RPMI7951 (cell line): ENCODE results near the gene CIB1. TPM values are rescaled to one million over a fixed set of nuclear protein-coding genes. Genes with fewer than 3 reads are reported as not detected.
"Not testable (repeated sequence)": the region's sequence is repeated elsewhere in the genome, so short reads cannot be mapped to it uniquely, and the experiment has no call there.

Experiments
- DNase-seq: peaks from one replicate; pipeline ENCODE4 v3.0.0-alpha.2; 2012; ENCODE audit warnings: low read depth
- total RNA-seq: library from RNA; depleted of rRNA; stranded (reverse); fragments of >200 nt; shearing (Covaris generic); gene quantifications from 2 replicates; pipeline ENCODE4 v1.2.3, GENCODE V29; 2014; rRNA removed

The CIB1 gene
- 86.9 and 92.3 TPM in 2 replicates for total RNA-seq

DNA sequence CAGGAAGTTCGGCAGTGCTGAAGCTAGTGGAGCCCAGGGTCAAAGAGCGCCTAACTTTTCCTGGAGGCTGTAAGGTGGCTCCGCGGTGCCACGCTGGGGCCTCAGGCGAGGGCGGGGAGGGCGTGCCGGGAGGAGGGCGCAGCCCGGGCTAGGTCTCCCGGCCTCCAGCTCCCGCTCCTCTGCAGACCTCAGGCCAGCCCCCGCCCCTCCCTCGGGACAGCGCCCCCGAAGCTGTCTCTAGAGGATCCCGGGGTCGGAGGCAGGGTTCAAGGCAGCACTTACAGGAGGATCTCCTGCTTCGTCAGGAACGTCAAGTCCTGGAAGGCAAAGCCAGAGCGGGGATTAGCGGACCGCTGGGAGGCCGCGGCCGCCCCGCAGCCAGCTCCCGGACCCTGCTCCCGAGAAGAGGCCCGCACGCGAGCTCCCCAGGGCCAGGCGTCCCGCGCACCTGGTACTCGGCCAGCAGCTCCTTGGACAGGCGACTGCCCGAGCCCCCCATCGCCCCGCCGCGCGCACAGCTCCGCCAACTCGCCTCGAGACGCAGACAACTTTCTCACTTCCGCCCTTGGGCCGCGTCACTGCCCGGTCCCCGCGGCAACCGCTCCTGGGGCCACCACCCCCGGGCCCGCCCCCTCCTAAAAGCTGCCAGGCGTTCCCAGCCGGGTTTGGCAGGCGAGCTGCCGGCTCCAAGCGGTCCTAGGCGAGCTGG is at the start of gene CIB1:
TSS of gene CIB1 (minus strand) at position 555 of the 709 bp plus-strand sequence. CDS start at position 499, 56 bp downstream.
- DNase-seq, result peak; percentile 96

GRCh38 chr15:90281637-90282036 is 47.9 kb upstream of the CIB1 start:
- DNase-seq, result not testable (repeated sequence)

DNA sequence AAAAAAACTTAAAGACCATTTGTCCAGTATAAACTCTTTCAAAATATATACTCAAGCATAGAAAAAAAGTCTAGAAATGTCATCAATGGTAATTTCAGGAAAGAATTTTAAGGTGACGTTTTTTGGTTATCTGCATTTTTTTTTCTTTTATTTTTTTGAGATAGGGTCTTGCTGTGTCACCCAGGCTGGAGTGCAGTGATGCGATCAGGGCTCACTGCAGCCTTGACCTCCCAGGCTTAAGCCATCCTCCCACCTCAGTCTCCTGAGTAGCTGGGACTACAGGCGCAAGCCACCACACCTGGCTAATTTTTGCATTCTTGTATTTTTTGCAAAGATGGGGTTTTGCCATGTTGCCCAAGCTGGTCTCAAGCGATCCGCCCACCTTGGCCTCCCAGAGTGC is 47.0 kb upstream of the CIB1 start:
- DNase-seq, result not testable (repeated sequence)

DNA sequence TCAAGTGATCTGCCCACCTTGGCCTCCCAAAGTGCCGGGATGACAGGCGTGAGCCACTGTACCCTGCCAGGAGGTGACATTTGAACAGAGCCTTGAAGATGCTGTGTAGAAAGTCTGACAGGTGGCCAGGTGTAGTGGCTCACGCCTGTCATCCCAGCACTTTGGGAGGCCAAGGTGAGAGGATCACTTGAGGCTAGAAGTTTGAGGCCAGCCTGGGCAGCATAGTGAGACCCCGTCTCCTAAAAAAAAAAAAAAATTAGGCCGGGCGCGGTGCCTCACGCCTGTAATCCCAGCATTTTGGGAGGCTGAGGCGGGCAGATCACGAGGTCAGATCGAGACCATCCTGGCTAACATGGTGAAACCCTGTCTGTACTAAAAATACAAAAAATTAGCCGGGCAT is 44.7 kb upstream of the CIB1 start:
- not testable (repeated sequence) for DNase-seq

- no peak for DNase-seq
These were observed 37.9 kb upstream of the CIB1 start for GRCh38 chr15:90271459-90272166.

DNA sequence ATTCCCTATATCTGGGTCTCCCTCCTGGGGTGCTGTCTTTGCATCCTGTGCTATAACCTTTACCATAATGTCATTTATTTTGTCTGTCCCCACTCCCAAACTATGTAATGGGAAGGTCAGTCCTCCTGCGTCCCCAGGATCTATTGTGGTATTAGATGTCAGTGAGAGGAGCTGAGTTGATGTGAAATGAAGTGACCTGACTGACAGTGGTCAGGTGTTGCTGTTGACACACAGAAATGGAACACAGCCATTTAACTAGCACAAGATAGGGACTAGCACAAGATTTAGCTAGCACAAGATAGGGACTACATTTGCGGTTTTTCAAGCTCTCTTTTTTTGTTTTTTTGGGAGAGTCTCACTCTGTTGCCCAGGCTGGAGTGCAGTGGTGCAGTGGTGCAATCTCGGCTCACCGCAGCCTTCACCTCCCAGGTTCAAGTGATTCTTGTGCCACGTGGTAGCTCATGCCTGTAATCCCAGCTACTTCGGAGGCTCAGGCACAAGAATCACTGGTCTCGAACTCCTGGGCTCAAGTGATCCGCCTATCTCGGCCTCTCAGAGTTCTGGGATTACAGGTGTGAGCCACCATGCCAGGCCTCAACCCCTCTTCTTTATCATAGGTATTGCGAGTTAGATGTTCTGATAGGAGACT is 36.9 kb upstream of the CIB1 start:
- no peak for DNase-seq

DNA sequence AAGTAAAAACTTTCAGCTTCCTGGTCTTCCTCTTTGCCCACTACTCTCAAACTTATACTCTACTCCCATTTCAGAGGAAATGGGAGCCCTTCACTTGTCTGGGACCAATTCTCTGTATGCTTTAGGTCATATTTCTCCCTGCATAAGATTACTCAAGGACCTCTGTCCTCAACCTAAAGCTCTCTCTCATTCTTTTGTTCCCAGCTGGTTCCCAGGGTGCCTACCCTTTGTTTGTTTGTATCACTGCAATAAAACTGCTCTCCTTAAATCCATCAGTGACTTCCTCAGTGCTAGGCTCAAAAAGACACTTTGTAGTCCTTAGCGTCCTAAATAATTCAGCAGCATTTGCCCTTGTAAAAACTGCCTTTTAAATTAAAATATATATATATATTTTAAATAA is 34.7 kb upstream of the CIB1 start:
- no peak for DNase-seq

GRCh38 chr15:90266485-90266884 is 32.7 kb upstream of the CIB1 start:
- no peak for DNase-seq

DNA sequence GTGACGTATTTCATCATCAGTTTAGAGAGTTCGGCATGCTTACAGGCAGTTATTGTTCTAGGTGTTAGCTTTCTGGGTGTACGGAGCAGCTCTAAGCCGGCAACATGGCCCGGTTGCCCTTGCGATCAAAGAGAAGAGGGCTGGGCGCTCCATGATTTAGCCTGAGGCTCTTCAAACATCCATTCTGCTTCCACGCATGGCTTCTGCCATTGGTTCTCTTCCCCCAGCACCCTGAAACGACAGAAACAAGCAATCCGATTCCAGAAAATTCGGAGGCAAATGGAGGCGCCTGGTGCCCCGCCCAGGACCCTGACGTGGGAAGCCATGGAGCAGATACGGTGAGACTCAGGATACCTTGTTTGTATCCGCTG is 32.3 kb upstream of the CIB1 start:
- peak; percentile 47 for DNase-seq

- DNase-seq, result peak; percentile 90
These were observed 31.7 kb upstream of the CIB1 start, which contains the start of gene NGRN for GRCh38 chr15:90265271-90266060. NGRN (plus strand) TSS chr15:90265672; CDS start chr15:90265713, 41 bp downstream.

DNA sequence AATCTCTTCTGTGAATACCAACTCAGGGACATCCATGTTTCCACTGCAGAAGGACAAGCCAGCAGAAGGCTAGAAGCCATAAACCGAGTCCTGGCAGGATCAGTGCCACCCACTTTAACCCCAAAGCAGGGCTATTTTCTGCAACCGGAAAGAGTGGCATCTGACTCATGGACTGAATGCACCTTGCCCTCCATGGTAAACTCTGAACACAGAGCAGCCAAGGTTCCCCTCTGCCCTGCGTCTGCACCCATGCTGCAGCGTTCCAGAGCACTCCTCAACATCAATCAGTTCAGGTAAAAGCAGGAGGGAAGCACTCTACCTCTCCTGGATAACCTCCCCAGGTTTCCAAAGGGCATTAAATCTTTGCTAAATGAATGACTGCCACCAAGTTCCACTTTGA is 30.9 kb upstream of the CIB1 start:
- DNase-seq, result peak; percentile 53

DNA sequence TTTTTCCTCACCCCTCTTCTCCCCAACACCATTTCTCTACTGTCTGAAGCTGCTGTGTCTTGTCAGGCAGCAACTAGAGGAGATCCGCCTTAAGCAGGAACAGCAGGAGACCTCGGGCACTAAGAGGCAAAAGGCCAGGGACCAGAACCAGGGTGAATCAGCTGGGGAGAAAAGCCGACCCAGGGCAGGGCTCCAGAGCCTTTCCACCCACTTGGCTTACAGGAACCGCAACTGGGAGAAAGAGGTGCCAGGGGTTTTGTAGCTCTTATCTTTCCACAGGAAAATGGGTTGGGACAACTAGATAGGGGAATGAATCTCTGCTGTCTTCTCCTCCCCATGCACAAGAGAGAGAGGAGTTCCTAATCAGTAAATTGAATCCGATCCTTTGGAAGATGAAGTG is 28.7 kb upstream of the CIB1 start:
- DNase-seq, result peak; percentile 21

GRCh38 chr15:90261811-90262210 is 28.1 kb upstream of the CIB1 start:
- peak; percentile 45 for DNase-seq

- not testable (repeated sequence) for DNase-seq
These were observed 27.0 kb upstream of the CIB1 start for GRCh38 chr15:90260731-90261130.

- no peak for DNase-seq
These were observed 25.8 kb upstream of the CIB1 start for GRCh38 chr15:90259524-90259923.

- no peak for DNase-seq
These were observed 24.0 kb upstream of the CIB1 start for GRCh38 chr15:90257776-90258175.

GRCh38 chr15:90249203-90249863 is 15.6 kb upstream of the CIB1 start, which contains the start of gene TTLL13:
TTLL13 (plus strand) TSS chr15:90249556; CDS start chr15:90250631, 1,075 bp downstream.
- DNase-seq, result peak; percentile 90

DNA sequence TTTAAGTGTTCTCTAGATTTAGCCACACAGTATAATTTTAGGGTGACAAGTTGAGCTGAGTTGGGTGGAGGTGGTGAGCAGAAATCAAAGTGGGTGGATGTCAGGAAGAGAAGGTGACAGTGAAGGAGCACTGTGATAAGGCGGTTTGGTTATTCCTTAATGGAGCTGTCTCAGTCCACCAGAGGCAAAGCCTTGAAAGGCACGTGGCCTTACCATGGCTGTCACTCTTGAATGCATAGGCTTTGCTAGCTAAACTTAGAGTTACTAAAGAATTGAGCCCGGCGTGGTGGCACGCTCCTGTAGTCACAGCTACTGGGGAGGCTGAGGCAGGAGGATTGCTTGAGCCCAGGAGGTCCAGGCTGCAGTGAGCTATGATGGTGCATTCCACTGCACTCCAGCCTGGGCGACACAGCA is 15.1 kb upstream of the CIB1 start:
- no peak for DNase-seq

DNA sequence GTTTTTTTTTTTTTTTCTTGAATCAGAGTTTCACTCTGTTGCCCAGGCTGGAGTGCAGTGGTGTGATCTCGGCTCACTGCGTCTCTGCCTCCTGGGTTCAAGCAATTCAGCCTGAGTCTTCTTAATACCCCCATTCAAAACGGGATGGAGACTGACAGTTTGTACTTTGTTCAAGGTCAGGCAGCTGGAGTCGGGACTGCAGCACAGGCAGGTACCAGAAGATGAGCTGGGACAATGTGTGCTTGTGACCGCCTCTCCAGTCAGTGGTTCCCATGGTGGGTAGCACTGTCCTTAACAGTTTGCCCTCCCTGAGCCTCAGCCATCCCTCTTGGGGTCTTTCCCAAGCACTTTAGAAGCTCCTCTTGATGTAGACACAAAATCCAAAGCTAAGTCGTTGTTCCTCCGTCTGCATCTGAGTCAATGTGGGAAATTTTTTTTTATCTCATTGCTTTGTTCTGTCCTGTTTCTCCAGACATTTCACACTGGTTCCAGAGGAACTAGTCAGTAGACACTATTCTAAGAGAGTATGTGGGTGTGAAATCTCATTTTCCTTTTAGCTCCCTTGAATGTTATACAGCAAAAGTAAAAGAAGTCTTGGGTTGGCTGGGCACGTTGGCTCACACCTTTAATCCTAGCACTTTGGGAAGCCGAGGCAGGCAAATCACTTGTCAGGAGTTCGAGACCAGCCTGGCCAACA is 10.3 kb upstream of the CIB1 start:
- DNase-seq, result no peak

DNA sequence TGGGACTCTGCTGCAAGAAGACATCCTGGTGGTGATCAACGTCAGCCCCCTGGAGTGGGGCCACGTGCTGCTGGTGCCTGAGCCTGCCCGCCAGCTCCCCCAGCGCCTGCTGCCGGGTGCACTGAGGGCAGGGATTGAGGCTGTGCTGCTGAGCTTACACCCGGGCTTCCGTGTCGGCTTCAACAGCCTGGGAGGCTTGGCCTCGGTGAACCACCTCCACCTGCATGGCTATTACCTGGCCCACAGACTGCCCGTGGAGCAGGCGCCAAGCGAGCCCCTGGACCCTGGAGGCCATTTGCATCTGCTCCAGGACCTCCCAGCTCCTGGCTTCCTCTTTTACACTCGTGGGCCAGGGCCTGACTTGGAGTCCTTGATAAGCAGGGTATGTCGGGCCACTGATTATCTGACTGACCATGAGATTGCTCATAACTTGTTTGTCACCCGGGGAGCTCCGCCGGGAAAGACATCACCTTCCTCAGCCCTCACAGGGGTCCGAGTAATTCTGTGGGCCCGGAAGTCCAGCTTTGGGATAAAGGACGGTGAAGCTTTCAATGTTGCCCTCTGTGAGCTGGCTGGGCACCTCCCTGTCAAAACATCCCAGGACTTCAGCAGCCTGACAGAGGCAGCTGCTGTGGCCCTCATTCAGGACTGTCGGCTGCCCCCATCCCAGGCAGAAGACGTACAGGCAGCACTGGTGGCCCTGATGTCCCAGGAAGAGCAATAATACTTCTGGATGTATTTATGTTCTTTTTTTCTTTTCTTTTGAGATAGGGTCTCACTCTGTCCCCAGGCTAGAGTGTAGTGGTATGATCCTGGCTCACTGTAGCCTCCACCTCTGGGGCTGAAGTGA is 7.8 kb upstream of the CIB1 start:
- no peak for DNase-seq
